Measurements from ENCODE around the gene TBC1D22B. TPM values are rescaled to one million over a fixed set of nuclear protein-coding genes. Genes with fewer than 3 reads are reported as not detected.

Gene TBC1D22B
- total and polyA plus RNA-seq, 9 of the 15 experiments (the other 6 are each of a cell fraction or from before 2014, with no cell fraction given): 4.8 to 24.2 (median 13.5) TPM

DNA sequence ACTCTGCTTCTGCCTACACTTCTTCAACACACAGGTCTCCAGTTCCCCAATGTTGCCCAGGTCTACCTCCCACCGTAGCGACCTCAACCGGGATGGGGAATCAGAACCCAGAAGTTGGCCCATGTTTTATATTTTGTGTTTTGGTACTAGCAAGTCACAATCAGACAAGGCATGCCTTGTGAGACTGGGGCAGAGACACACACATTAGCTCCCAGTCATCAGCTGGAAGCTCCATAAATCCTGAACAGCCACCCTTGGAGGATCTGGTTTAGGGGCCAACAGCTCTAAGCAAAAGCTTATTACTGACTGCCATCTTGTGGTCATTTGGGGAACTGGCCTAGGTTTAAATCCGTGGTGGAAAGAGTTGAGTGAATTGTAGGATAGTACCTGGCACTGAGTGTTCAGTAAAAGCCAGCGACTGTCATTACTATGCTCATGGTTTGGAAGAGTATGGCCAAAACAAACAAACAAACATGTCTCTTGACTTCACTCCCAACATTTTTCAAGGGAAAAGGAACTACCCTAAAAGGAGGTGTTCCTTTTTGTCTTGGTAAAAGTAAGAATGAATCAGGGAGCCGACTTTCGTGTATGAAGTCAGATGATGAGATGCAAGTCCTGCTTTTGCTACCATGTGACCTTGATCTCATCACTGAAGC is 47.1 kb upstream of the TBC1D22B start (continued):
- TF ChIP-seq ZFPM2 (CRISPR knock-in tag; IDR thresholded peaks at IDR 0.05): no peak
- no peak for TF ChIP-seq LEF1 (IDR thresholded peaks at IDR 0.05)
- peak; percentile 99 for TF ChIP-seq SMC3 (conservative IDR thresholded peaks at IDR 0.05; ENCODE audit: insufficient read depth, low read depth, low read length)
- TF ChIP-seq ILF3 (IDR thresholded peaks at IDR 0.05; ENCODE audit: borderline replicate concordance): no peak
- no peak for TF ChIP-seq SRSF1 (IDR thresholded peaks at IDR 0.05; ENCODE audit: low read depth, low read length)
- no peak for TF ChIP-seq COPS2 (conservative IDR thresholded peaks at IDR 0.05)
- TF ChIP-seq ZNF76 (CRISPR knock-in tag; IDR thresholded peaks at IDR 0.05; ENCODE audit: borderline replicate concordance): no peak; the same call in 1 of the 2 replicates
- no peak for TF ChIP-seq CHCHD3 (CRISPR knock-in tag; IDR thresholded peaks at IDR 0.05)
- TF ChIP-seq, protein P1, sequence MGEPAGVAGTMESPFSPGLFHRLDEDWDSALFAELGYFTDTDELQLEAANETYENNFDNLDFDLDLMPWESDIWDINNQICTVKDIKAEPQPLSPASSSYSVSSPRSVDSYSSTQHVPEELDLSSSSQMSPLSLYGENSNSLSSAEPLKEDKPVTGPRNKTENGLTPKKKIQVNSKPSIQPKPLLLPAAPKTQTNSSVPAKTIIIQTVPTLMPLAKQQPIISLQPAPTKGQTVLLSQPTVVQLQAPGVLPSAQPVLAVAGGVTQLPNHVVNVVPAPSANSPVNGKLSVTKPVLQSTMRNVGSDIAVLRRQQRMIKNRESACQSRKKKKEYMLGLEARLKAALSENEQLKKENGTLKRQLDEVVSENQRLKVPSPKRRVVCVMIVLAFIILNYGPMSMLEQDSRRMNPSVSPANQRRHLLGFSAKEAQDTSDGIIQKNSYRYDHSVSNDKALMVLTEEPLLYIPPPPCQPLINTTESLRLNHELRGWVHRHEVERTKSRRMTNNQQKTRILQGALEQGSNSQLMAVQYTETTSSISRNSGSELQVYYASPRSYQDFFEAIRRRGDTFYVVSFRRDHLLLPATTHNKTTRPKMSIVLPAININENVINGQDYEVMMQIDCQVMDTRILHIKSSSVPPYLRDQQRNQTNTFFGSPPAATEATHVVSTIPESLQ (CRISPR knock-in tag; IDR thresholded peaks at IDR 0.05): no peak
- TF ChIP-seq NFIC (IDR thresholded peaks at IDR 0.05): peak; percentile 50; the same call in 1 of the 2 replicates
- TF ChIP-seq SAFB (IDR thresholded peaks at IDR 0.05; ENCODE audit: borderline replicate concordance, low read depth, low read length): no peak
- TF ChIP-seq ZNF3 (CRISPR knock-in tag; IDR thresholded peaks at IDR 0.05): no peak
- TF ChIP-seq BCOR (IDR thresholded peaks at IDR 0.05): no peak
- no peak for TF ChIP-seq MBD2 (IDR thresholded peaks at IDR 0.05; ENCODE audit: borderline replicate concordance, low read depth)
- TF ChIP-seq SREBF1 (IDR thresholded peaks at IDR 0.05; ENCODE audit: borderline replicate concordance, low read depth, low read length): no peak
- no peak for TF ChIP-seq TSC22D4 (tag; IDR thresholded peaks at IDR 0.05)
- TF ChIP-seq CREB5 (CRISPR knock-in tag; IDR thresholded peaks at IDR 0.05): no peak; the same call in 1 of the 2 replicates
- TF ChIP-seq L3MBTL2 (IDR thresholded peaks at IDR 0.05): peak; percentile 38; the same call in 1 of the 2 replicates
- TF ChIP-seq ZNF274 (IDR thresholded peaks at IDR 0.05; ENCODE audit: borderline replicate concordance, low read depth, low read length): no peak
- TF ChIP-seq, protein P2, sequence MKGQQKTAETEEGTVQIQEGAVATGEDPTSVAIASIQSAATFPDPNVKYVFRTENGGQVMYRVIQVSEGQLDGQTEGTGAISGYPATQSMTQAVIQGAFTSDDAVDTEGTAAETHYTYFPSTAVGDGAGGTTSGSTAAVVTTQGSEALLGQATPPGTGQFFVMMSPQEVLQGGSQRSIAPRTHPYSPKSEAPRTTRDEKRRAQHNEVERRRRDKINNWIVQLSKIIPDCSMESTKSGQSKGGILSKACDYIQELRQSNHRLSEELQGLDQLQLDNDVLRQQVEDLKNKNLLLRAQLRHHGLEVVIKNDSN (CRISPR knock-in tag; IDR thresholded peaks at IDR 0.05): no peak
- peak; percentile 14; the same call in 1 of the 2 replicates for TF ChIP-seq EHMT2 (IDR thresholded peaks at IDR 0.05)
- TF ChIP-seq ZNF217 (CRISPR knock-in tag; IDR thresholded peaks at IDR 0.05): no peak
- no peak for TF ChIP-seq OTX1 (CRISPR knock-in tag; IDR thresholded peaks at IDR 0.05)
- no peak for TF ChIP-seq THRB (CRISPR knock-in tag; conservative IDR thresholded peaks at IDR 0.05)
